ENCODE results near the gene CWC22.
A peak's percentile ranks its signal among the peaks of the same experiment; 100 is the strongest.
"Not testable (repeated sequence)": the region's sequence is repeated elsewhere in the genome, so short reads cannot be mapped to it uniquely, and the experiment has no call there.

CWC22 gene

DNA sequence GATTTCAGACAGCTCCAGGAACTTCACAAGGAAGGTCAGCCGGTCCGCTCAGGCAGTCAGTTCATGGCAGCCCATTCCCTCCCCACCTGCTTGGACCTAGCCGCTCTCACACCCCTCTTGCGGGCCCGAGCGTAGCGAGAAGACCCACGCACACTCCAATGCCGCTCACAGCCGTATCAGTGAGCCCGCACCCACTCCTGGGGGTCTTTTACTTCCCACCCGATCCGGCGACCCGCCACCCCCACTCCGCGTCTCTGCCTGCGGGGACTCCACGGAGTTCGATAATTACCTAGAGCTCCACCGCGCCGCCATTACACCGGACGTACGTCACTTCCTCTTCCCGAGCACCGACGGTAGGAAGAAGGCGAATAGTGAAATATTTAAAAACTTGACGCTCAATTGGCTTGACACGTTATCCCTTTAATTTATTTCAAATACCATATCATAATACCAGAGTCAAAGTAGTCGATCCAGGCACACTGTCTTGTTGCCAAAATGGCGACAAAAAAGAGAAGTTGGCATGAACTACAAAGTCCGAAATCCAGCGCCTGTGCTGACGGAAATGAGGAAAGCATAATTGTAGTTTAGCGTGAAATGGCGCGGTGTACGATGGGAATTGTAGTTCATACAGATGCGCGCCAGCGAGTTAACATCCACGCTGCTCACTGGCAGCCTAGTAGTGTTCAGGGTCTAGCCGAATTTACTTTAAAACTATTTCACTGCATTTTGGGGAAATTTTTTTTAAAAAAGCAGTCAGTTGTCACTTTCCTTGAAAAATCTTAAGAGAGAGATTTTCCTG is at the start of gene CWC22:
CWC22 (minus strand) TSS at position 517 of the 799 bp plus-strand sequence. CDS start 13,956 bp downstream, outside the sequence.
- peak; percentile 70 for DNase-seq (ENCODE audit: insufficient read length, low spot score)
- FAIRE-seq: peak; percentile 89

DNA sequence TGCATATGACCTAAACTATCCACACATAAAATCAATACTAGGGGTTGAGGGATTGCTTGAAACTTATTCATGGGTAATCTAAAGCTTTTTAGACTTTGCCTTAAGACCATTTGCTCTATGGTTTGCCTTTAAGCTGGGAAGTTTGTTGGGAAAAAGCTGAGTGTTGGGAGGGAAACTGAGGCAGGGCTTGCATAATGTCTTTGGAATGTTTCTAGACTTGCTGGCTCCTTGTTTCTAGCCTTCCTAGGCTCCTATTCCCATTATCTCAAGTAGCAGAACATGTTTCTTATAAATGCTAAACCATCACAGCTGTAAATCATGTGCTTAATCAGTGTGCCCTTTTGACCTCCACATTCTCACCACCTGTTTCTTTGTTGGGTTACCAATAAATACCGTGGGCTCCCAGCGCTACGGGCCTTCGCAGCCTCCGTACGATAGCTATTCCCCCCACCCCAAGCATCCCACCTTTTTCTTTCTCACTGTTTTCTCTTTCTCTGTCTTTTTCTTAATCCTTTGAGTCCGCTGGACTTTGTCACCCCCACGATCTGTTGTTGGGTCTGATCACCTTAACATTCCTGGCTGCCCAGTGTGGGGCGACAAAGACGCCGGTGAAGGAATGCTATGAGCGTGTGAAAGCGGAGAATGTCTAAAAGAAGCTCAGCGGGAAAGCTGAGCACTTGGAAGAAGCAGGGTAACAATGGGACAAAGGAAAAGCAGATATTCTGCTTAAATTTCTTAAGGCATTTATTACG is 49.4 kb upstream of the CWC22 start:
- DNase-seq (ENCODE audit: insufficient read length, low spot score) (no peak), FAIRE-seq (no peak)

DNA sequence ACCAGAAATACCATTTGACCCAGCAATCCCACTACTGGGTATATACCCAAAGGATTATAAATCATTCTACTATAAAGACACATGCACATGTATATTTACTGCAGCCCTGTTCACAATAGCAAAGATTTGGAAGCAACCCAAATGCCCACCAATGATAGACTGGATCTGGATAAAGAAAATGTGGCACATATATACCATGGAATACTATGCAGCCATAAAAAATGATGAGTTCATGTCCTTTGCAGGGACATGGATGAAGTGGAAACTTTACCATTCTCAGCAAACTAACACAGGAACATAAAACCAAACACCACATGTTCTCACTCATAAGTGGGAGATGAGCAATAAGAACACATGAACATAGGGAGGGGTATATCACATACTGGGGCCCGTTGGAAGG is 47.5 kb upstream of the CWC22 start:
- not testable (repeated sequence) for DNase-seq (ENCODE audit: insufficient read length, low spot score); FAIRE-seq

GRCh38 chr2:180050246-180050645 is 43.1 kb upstream of the CWC22 start:
- DNase-seq (ENCODE audit: insufficient read length, low spot score): no peak
- FAIRE-seq: no peak

GRCh38 chr2:180048251-180048650 is 41.2 kb upstream of the CWC22 start:
- FAIRE-seq: no peak
- DNase-seq (ENCODE audit: insufficient read length, low spot score): no peak

GRCh38 chr2:180046776-180047175 is 39.7 kb upstream of the CWC22 start:
- FAIRE-seq (no peak), DNase-seq (ENCODE audit: insufficient read length, low spot score) (no peak)

GRCh38 chr2:180046202-180046601 is 39.1 kb upstream of the CWC22 start:
- FAIRE-seq (no peak), DNase-seq (ENCODE audit: insufficient read length, low spot score) (no peak)

GRCh38 chr2:180040146-180040925 is 33.2 kb upstream of the CWC22 start:
- DNase-seq (ENCODE audit: insufficient read length, low spot score) (no peak), FAIRE-seq (no peak)

DNA sequence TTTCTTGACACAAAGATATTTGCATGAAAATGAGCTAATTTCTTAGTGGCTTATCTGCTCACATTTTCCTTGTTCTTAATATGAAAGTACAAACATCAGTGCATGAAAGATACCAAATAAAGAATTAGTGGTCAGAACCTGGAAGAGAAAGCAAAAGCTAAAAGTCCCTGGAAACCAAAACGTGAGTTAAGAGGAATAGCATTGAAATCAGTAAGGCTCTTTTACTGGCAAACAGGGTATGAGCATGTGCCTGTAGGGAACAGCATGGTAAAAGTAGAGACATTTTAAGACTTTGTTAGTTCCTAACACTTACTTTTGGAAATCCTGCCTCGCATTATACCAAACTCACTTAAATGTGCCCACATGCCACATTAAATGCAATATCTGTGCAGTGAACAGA is 31.9 kb upstream of the CWC22 start:
- no peak for FAIRE-seq
- no peak for DNase-seq (ENCODE audit: insufficient read length, low spot score)

- DNase-seq (ENCODE audit: insufficient read length, low spot score) (no peak), FAIRE-seq (no peak)
These were observed 27.1 kb upstream of the CWC22 start for GRCh38 chr2:180033993-180034894.

DNA sequence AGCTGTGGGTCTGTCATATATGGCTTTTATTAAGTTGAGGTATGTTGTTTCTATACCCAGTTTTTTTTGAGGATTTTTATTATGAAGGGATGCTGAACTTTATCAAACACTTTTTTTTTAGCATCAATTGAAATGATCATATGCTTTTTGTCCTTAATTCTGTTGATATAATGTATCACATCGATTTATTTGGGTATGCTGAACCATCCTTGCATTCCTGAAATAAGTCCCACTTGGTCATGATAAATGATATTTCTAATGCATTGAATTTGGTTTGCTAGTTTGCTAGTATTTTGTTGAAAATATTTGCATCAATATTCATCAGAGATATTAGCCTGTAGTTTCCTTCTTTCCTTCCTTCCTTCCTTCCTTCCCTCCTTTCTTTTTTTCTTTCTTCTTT is 22.5 kb upstream of the CWC22 start:
- DNase-seq (ENCODE audit: insufficient read length, low spot score) (no peak), FAIRE-seq (no peak)

- DNase-seq (ENCODE audit: insufficient read length, low spot score): no peak
- no peak for FAIRE-seq
These were observed 14.8 kb upstream of the CWC22 start for GRCh38 chr2:180021850-180022249.

DNA sequence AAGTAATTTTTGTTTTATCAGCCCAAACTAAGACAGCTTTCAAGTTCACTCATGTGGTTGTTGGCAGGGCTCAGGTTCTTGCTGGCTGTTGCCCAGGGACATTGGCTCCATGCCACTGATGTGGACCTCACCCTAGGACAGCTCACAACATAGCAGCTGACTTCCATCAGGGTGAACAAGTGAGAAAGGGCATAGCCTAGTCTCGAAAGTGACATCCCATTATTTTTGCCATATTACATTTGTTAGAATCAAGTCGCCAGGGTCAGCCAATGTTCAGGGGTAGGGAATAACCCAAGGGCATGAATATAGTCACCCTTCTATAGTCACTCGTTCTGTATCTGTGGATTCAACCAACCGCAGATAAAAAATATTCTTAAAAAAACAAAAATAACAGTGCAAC is 10.7 kb upstream of the CWC22 start:
- DNase-seq (ENCODE audit: insufficient read length, low spot score): no peak
- FAIRE-seq: no peak

DNA sequence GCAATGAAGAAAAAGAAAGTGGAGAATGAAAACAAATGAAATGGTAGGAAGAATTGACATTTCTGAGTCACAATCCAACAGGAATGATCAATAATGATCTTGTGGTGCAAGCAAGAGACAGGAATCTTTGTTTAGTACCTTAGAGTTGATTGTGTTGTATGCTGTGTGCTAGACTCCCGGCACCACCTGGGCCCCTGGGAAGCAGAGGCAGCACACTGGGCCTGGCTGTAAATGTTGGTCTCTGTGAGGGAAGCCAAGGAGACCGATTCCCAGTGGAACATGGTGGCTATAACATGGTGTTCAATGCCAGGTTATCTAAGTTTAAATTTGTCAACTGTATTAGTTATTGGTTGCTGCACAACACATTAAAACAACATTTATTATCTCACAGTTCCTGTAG is 9.8 kb upstream of the CWC22 start:
- no peak for FAIRE-seq

GRCh38 chr2:180015951-180016709 is 9.0 kb upstream of the CWC22 start:
- no peak for FAIRE-seq
- no peak for DNase-seq (ENCODE audit: insufficient read length, low spot score)

More for the DNA sequence above, 9.8 kb upstream of the CWC22 start:
- DNase-seq (ENCODE audit: insufficient read length, low spot score): no peak

DNA sequence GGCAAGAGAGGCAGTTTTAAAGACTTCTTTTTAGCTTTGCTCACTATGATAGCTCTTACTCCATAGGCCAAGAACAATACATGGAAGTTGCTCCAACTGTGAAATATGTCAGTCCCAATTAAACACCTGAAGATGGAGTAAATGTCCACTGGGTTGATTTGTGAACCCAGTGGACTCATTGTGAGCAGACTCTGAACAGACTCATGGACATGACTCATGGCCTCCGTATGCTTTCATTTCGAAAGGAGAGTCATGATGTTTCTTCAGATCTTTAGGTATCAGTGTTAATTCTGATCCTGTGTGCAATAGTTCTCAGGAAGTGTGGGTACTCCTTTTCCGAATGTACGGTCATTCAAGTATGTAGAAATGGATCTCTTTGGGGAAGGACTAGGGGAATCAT is 5.4 kb upstream of the CWC22 start:
- FAIRE-seq: no peak
- no peak for DNase-seq (ENCODE audit: insufficient read length, low spot score)

DNA sequence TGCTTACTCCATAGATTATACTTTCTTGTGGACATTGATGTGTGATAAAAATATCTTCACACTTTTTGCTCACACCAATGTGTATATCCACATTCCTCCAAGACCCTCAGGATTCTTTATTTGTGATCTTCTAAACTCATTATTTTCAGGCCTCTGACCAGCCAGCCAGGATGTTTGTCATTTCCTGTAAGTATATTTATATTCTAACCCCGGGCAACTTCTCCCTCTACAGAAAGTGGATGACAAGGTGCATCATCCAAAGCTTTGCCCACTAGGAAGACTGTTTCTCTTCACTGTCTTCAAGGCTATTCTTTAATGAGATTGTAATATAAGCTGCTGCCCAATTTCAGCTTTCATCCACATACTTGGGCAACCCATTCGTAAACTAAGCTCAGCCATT is 3.6 kb upstream of the CWC22 start:
- DNase-seq (ENCODE audit: insufficient read length, low spot score) (no peak), FAIRE-seq (no peak)

DNA sequence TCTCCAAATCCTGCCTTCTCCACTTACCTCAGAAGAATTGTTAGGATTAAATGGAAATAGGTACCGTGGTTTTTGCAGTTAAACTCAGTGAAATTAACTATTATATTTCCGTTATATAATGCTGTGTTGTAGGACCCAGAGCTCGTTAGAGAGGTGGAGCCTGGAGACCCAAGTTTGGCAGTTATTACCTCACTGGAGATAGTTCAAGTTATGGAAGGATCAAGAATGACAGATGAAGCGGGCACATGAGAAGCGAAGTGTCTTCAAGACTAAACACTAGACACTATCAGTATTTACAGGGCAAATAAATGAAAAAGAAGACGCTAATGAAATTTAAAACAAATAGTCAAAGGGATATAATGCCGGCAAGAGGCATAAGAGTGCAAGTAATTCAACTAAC is 866 bp downstream of the CWC22 start:
- DNase-seq (ENCODE audit: insufficient read length, low spot score): no peak
- FAIRE-seq: no peak

- not testable (repeated sequence) for DNase-seq (ENCODE audit: insufficient read length, low spot score); FAIRE-seq
These were observed 1.6 kb downstream of the CWC22 start for GRCh38 chr2:180005465-180005864.
